DMS153 treated with DMSO at 0.1 percent for 48 hours (cell line): ENCODE results near the gene PPP1CB.

Source experiments
- DNase-seq: peaks from one replicate; lab custom pipeline; 2025; ENCODE audit not compliant: unreplicated experiment; lab: John Stamatoyannopoulos, UW

Gene PPP1CB

GRCh38 chr2:28751252-28751955, at the start of gene PPP1CB:
Gene PPP1CB, plus strand, starts transcription at chr2:28751830. Its CDS starts 295 bp downstream, at chr2:28752125.
- peak; percentile 90 for DNase-seq

GRCh38 chr2:28702415-28702861, 49.2 kb upstream of the PPP1CB start:
- no peak for DNase-seq

GRCh38 chr2:28702878-28703277, 48.8 kb upstream of the PPP1CB start:
- no peak for DNase-seq

- DNase-seq: no peak
These were observed 47.0 kb upstream of the PPP1CB start for GRCh38 chr2:28704621-28705020.

- no peak for DNase-seq
These were observed 45.7 kb upstream of the PPP1CB start for GRCh38 chr2:28705751-28706440.

- DNase-seq: no peak
These were observed 44.0 kb upstream of the PPP1CB start for GRCh38 chr2:28707592-28707991.

GRCh38 chr2:28709101-28709500, 42.5 kb upstream of the PPP1CB start:
- no peak for DNase-seq

GRCh38 chr2:28710545-28710944, 41.1 kb upstream of the PPP1CB start:
- no peak for DNase-seq

- no peak for DNase-seq
These were observed 37.9 kb upstream of the PPP1CB start for GRCh38 chr2:28713577-28714298.

GRCh38 chr2:28716265-28716865, 35.3 kb upstream of the PPP1CB start:
- DNase-seq: no peak

- DNase-seq: no peak
These were observed 34.3 kb upstream of the PPP1CB start for GRCh38 chr2:28717339-28717758.

GRCh38 chr2:28720345-28720744, 31.3 kb upstream of the PPP1CB start:
- no peak for DNase-seq

GRCh38 chr2:28721601-28722191, 29.9 kb upstream of the PPP1CB start:
- no peak for DNase-seq

- DNase-seq: no peak
These were observed 26.5 kb upstream of the PPP1CB start for GRCh38 chr2:28725021-28725711.

GRCh38 chr2:28726177-28726576, 25.5 kb upstream of the PPP1CB start:
- DNase-seq: no peak

- no peak for DNase-seq
These were observed 21.9 kb upstream of the PPP1CB start for GRCh38 chr2:28729698-28730097.

- DNase-seq: no peak
These were observed 20.9 kb upstream of the PPP1CB start for GRCh38 chr2:28730641-28731146.

GRCh38 chr2:28735511-28735910, 16.1 kb upstream of the PPP1CB start:
- DNase-seq: no peak

GRCh38 chr2:28736034-28736433, 15.6 kb upstream of the PPP1CB start:
- no peak for DNase-seq

- DNase-seq: no peak
These were observed 14.0 kb upstream of the PPP1CB start for GRCh38 chr2:28737655-28738054.
